GM23338 (cell line): Measurements from ENCODE around the gene ZSCAN23. TPM values are rescaled to one million over a fixed set of nuclear protein-coding genes. Genes with fewer than 3 reads are reported as not detected.

Source experiments
- ATAC-seq: fragments of 200-7000 bp; cut with Tn5 transposase; 3 replicates; pipeline ENCODE4 v1.9.1; 2020
- DNase-seq: peaks from one replicate; pipeline ENCODE4 v3.0.0-alpha.2; 2015; ENCODE audit warnings: low spot score
- H2AFZ ChIP-seq: fragments of 200-600 bp; sonication (generic); 2 replicates; pipeline ENCODE4 v1.8.0; 2016; ENCODE audit warnings: antibody characterized with exemption, mild to moderate bottlenecking, moderate library complexity
- H3F3A ChIP-seq: fragments of 200-600 bp; sonication (generic); replicated peaks from 2 replicates; pipeline ENCODE4 v1.8.0; 2017; ENCODE audit warnings: antibody characterized with exemption, mixed run types, low read depth
- H3K27ac ChIP-seq: fragments of 200-600 bp; sonication (generic); 2 replicates; pipeline ENCODE4 v1.6.1; 2016; ENCODE audit warnings: low read depth
- H3K27me3 ChIP-seq: fragments of 200-600 bp; sonication (generic); 2 replicates; pipeline ENCODE4 v1.8.0; 2016; ENCODE audit warnings: mild to moderate bottlenecking, mixed run types, moderate library complexity; ENCODE audit not compliant: insufficient read depth
- H3K36me3 ChIP-seq: fragments of 200-600 bp; sonication (generic); 2 replicates; pipeline ENCODE4 v1.8.0; 2016; ENCODE audit warnings: mild to moderate bottlenecking; ENCODE audit not compliant: insufficient read depth
- H3K4me1 ChIP-seq: fragments of 200-600 bp; sonication (generic); 2 replicates; pipeline ENCODE4 v1.8.0; 2016; ENCODE audit warnings: mild to moderate bottlenecking, moderate library complexity; ENCODE audit not compliant: insufficient read depth
- H3K4me2 ChIP-seq: fragments of 200-600 bp; sonication (generic); 2 replicates; pipeline ENCODE4 v1.7.1; 2017; ENCODE audit warnings: mixed run types
- H3K4me3 ChIP-seq: fragments of 200-600 bp; sonication (generic); 2 replicates; pipeline ENCODE4 v1.6.1; 2016; ENCODE audit warnings: mixed run types
- H3K79me2 ChIP-seq: fragments of 200-600 bp; sonication (generic); replicated peaks from 2 replicates; pipeline ENCODE4 v1.8.0; 2017; ENCODE audit warnings: mild to moderate bottlenecking; ENCODE audit not compliant: insufficient read depth
- H3K9me2 ChIP-seq: fragments of 200-600 bp; sonication (generic); 2 replicates; pipeline ENCODE4 v1.8.0; 2017; ENCODE audit not compliant: insufficient read depth
- H4K20me1 ChIP-seq: fragments of 200-600 bp; sonication (generic); replicated peaks from 2 replicates; pipeline ENCODE4 v1.8.0; 2017; ENCODE audit warnings: mild to moderate bottlenecking; ENCODE audit not compliant: insufficient read depth
- H3K27ac Mint-ChIP-seq: 2 replicates; pipeline ENCODE4 v1.8.0; 2020; ENCODE audit warnings: inconsistent platforms, mild to moderate bottlenecking, moderate library complexity, mixed read lengths
- H3K27me3 Mint-ChIP-seq: 3 replicates; pipeline ENCODE4 v1.8.0; 2022; ENCODE audit warnings: low read depth, mild to moderate bottlenecking, moderate library complexity, mixed read lengths, inconsistent platforms; ENCODE audit not compliant: insufficient read depth, poor library complexity
- H3K36me3 Mint-ChIP-seq: 3 replicates; pipeline ENCODE4 v1.8.0; 2021; ENCODE audit warnings: low read depth, mild to moderate bottlenecking, inconsistent platforms, moderate library complexity, mixed read lengths
- H3K4me1 Mint-ChIP-seq: 3 replicates; pipeline ENCODE4 v1.8.0; 2020; ENCODE audit warnings: mild to moderate bottlenecking, inconsistent platforms, mixed read lengths
- H3K4me3 Mint-ChIP-seq: 3 replicates; pipeline ENCODE4 v1.8.0; 2021; ENCODE audit warnings: moderate library complexity, mild to moderate bottlenecking, inconsistent platforms, mixed read lengths
- H3K9me3 Mint-ChIP-seq: 3 replicates; pipeline ENCODE4 v1.8.0; 2020; ENCODE audit warnings: moderate library complexity, mild to moderate bottlenecking, inconsistent platforms, mixed read lengths
- CREB1 ChIP-seq: fragments of 250-450 bp; sonication (Bioruptor Pico); IDR thresholded peaks from 2 replicates; pipeline ENCODE4 v1.5.0; 2020; ENCODE audit warnings: low read depth, mild to moderate bottlenecking, moderate library complexity
- CTCF ChIP-seq, 2 experiments: fragments of 200-600 bp in 1 of 2; sonication (generic) in 1 of 2; conservative IDR thresholded peaks; 2 replicates each; pipeline versions ENCODE4 v1.5.1 to v1.6.1; 2016 to 2017; ENCODE audit warnings: antibody characterized with exemption in 2 of 2, low read depth in 2 of 2, mild to moderate bottlenecking in 2 of 2, moderate library complexity in 1 of 2
- JUNB ChIP-seq: IDR thresholded peaks from one replicate; pipeline ENCODE4 v1.6.1; 2016; ENCODE audit warnings: antibody characterized with exemption; ENCODE audit not compliant: unreplicated experiment
- NANOG ChIP-seq: IDR thresholded peaks from 2 replicates; pipeline ENCODE4 v1.6.1; 2016; ENCODE audit warnings: antibody characterized with exemption, borderline replicate concordance
- POLR2AphosphoS5 ChIP-seq: IDR thresholded peaks from 2 replicates; pipeline ENCODE4 v1.6.1; 2016; ENCODE audit warnings: antibody characterized with exemption, low read depth
- ZNF114 ChIP-seq: fragments of 250-450 bp; sonication (Bioruptor Pico); IDR thresholded peaks from 2 replicates; pipeline ENCODE4 v1.5.0; 2020; ENCODE audit warnings: mild to moderate bottlenecking, moderate library complexity
- ZNF331 ChIP-seq: fragments of 250-450 bp; sonication (Bioruptor Pico); IDR thresholded peaks from 2 replicates; pipeline ENCODE4 v1.5.0; 2020; ENCODE audit warnings: low read depth, mild to moderate bottlenecking, moderate library complexity
- polyA plus RNA-seq: library from polyadenylated mRNA; unstranded; fragments of >200 nt; fragmentation: Nextera tagmentation; extraction: Ambion mirVana; gene quantifications from 2 replicates; pipeline ENCODE4 v1.2.1, GENCODE V29; 2016
- small RNA-seq: library from RNA; depleted of rRNA; stranded (forward); fragments of <200 nt; gene quantifications from one replicate; pipeline ENCODE3, GENCODE V24; 2014; ENCODE audit warnings: low replicate concordance
- total RNA-seq: library from RNA; depleted of rRNA; stranded (reverse); fragments of >200 nt; shearing (Covaris generic); gene quantifications from 2 replicates; pipeline ENCODE4 v1.2.3, GENCODE V29; 2014; rRNA removed
- TF ChIP-seq, protein P1 (sequence below): IDR thresholded peaks from 2 replicates; pipeline ENCODE4 v1.6.1; 2016; ENCODE audit warnings: antibody characterized with exemption

Gene ZSCAN23
- total and polyA plus RNA-seq, 2 experiments from 2014 or later = 1.9 to 7.8 TPM

- Mint-ChIP-seq H3K4me1 (peaks cover 14% of the 10 kb centered on the region), H3K9me3 (no peaks in the 10 kb centered on the region), H3K4me3 (peak overlapping the region; percentile 86), H3K27ac (peak overlapping the region; percentile 97), H3K36me3 (peaks cover 40% of the 10 kb centered on the region), H3K27me3 (peaks cover 5% of the 10 kb centered on the region)
- TF ChIP-seq CTCF (conservative IDR thresholded peaks at IDR 0.05; ENCODE audit: low read depth in 2 of 2) (peak; percentile 62), ZNF114 (CRISPR knock-in tag) (no peak), NANOG (0 out of 2 replicates have a peak, but pooled peaks have one; percentile 3), POLR2AphosphoS5 (peak; percentile 70), CREB1 (CRISPR knock-in tag) (peak; percentile 84), JUNB (no peak), ZNF331 (CRISPR knock-in tag) (no peak)
- TF ChIP-seq, protein P1, sequence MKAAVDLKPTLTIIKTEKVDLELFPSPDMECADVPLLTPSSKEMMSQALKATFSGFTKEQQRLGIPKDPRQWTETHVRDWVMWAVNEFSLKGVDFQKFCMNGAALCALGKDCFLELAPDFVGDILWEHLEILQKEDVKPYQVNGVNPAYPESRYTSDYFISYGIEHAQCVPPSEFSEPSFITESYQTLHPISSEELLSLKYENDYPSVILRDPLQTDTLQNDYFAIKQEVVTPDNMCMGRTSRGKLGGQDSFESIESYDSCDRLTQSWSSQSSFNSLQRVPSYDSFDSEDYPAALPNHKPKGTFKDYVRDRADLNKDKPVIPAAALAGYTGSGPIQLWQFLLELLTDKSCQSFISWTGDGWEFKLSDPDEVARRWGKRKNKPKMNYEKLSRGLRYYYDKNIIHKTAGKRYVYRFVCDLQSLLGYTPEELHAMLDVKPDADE = 0 out of 2 replicates have a peak, but pooled peaks have one; percentile 27
- H2AFZ ChIP-seq = no peak overlapping the region
- H3K27me3 ChIP-seq = no peaks in the 10 kb centered on the region
- peaks cover 12% of the 10 kb centered on the region; the same call in 1 of the 2 replicates for H3K36me3 ChIP-seq
- H3K9me2 ChIP-seq = no peaks in the 10 kb centered on the region
- H3K79me2 ChIP-seq = peaks cover 8% of the 10 kb centered on the region
- peak overlapping the region; percentile 15; the same call in 1 of the 2 replicates for H3K27ac ChIP-seq
- H4K20me1 ChIP-seq = peaks cover 9% of the 10 kb centered on the region; the same call in 1 of the 2 replicates
- H3K4me3 ChIP-seq = peak overlapping the region; percentile 49
- peaks cover 7% of the 10 kb centered on the region; the same call in 1 of the 2 replicates for H3F3A ChIP-seq
- peak overlapping the region; percentile 74 for H3K4me2 ChIP-seq
- peaks cover 11% of the 10 kb centered on the region for H3K4me1 ChIP-seq
- peak; percentile 97 for ATAC-seq
- peak; percentile 98 for DNase-seq
These were observed 59.8 kb downstream of the ZSCAN23 start for GRCh38 chr6:28383235-28384142.

Small RNA genes lying within 50 kb of the gene (small RNA-seq; reads per million reads assigned to genes)
- gene RNU2-45P = not detected

Other genes with a start within 250 kb of the ZSCAN23 start
- 10.9 and 11.9 TPM in 2 replicates for gene ZSCAN9, start 218.2 kb downstream of the ZSCAN23 start, total RNA-seq
- 10.0 and 10.9 TPM in 2 replicates for gene ZSCAN9, start 218.2 kb downstream of the ZSCAN23 start, polyA plus RNA-seq
- 5.7 and 5.9 TPM in 2 replicates for gene ZKSCAN4, start 191.2 kb downstream of the ZSCAN23 start, total RNA-seq
- 2.8 and 3.1 TPM in 2 replicates for gene ZKSCAN4, start 191.2 kb downstream of the ZSCAN23 start, polyA plus RNA-seq
- gene NKAPL, start 184.2 kb downstream of the ZSCAN23 start, total RNA-seq = 0.16 and 1.6 TPM in 2 replicates
- gene NKAPL, start 184.2 kb downstream of the ZSCAN23 start, polyA plus RNA-seq = 2.9 and 3.2 TPM in 2 replicates
- gene ZSCAN26, start 176.3 kb downstream of the ZSCAN23 start, total RNA-seq = 10.2 and 13.0 TPM in 2 replicates
- gene ZSCAN26, start 176.3 kb downstream of the ZSCAN23 start, polyA plus RNA-seq = 3.5 and 6.5 TPM in 2 replicates
- 8.4 and 10.5 TPM in 2 replicates for gene PGBD1, start 161.9 kb downstream of the ZSCAN23 start, total RNA-seq
- 6.0 and 7.5 TPM in 2 replicates for gene PGBD1, start 161.9 kb downstream of the ZSCAN23 start, polyA plus RNA-seq
- gene ZSCAN31, start 107.3 kb downstream of the ZSCAN23 start, total RNA-seq = 4.7 and 12.1 TPM in 2 replicates
- gene ZSCAN31, start 107.3 kb downstream of the ZSCAN23 start, polyA plus RNA-seq = 2.8 and 3.1 TPM in 2 replicates
- 4.3 and 7.6 TPM in 2 replicates for gene ZKSCAN3, start 93.5 kb downstream of the ZSCAN23 start, total RNA-seq
- 2.8 and 3.0 TPM in 2 replicates for gene ZKSCAN3, start 93.5 kb downstream of the ZSCAN23 start, polyA plus RNA-seq
- 5.7 and 7.3 TPM in 2 replicates for gene ZSCAN12, start 43.7 kb downstream of the ZSCAN23 start, total RNA-seq
- gene ZSCAN12, start 43.7 kb downstream of the ZSCAN23 start, polyA plus RNA-seq = 1.9 and 2.0 TPM in 2 replicates
- gene GPX6, start 72.3 kb upstream of the ZSCAN23 start, total RNA-seq = not detected in 2 replicates
- not detected in 2 replicates for gene GPX6, start 72.3 kb upstream of the ZSCAN23 start, polyA plus RNA-seq
- not detected in 2 replicates for gene GPX5, start 82.4 kb upstream of the ZSCAN23 start, total RNA-seq
- gene GPX5, start 82.4 kb upstream of the ZSCAN23 start, polyA plus RNA-seq = 0.14 TPM in 1 of 2 replicates, not detected in the other